ENCODE results near the gene BCAN.

Gene BCAN

GRCh38 chr1:156644146-156644545 lies 2.2 kb downstream of the BCAN start:
- no peaks in the 10 kb centered on the region for H3K9me3 ChIP-seq (ENCODE audit: control insufficient read depth, insufficient read depth, low read length)
- no peaks in the 10 kb centered on the region for H3K36me3 ChIP-seq (ENCODE audit: control insufficient read depth, insufficient read depth, low read length)
- H3K4me1 ChIP-seq (ENCODE audit: control insufficient read depth, insufficient read depth, low read length): peaks cover 17% of the 10 kb centered on the region; the same call in 1 of the 2 replicates
- H3K27ac ChIP-seq (ENCODE audit: low read depth, low read length): no peak overlapping the region
- H3K9ac ChIP-seq (ENCODE audit: low read depth, low read length): no peak overlapping the region
- H3K4me3 ChIP-seq (ENCODE audit: low read depth, low read length): no peak overlapping the region
- H3K27me3 ChIP-seq (ENCODE audit: control insufficient read depth, insufficient read depth, low read length): peaks cover 76% of the 10 kb centered on the region

GRCh38 chr1:156644640-156645039 lies 2.7 kb downstream of the BCAN start:
- Histone ChIP-seq H3K9ac (ENCODE audit: low read depth, low read length) (no peak overlapping the region), H3K27ac (ENCODE audit: low read depth, low read length) (no peak overlapping the region), H3K36me3 (ENCODE audit: control insufficient read depth, insufficient read depth, low read length) (no peaks in the 10 kb centered on the region), H3K9me3 (ENCODE audit: control insufficient read depth, insufficient read depth, low read length) (no peaks in the 10 kb centered on the region), H3K27me3 (ENCODE audit: control insufficient read depth, insufficient read depth, low read length) (peaks cover 71% of the 10 kb centered on the region), H3K4me3 (ENCODE audit: low read depth, low read length) (no peak overlapping the region), H3K4me1 (ENCODE audit: control insufficient read depth, insufficient read depth, low read length) (peaks cover 17% of the 10 kb centered on the region; the same call in 1 of the 2 replicates)

GRCh38 chr1:156645056-156645455 lies 3.1 kb downstream of the BCAN start:
- Histone ChIP-seq H3K4me1 (ENCODE audit: control insufficient read depth, insufficient read depth, low read length) (peaks cover 17% of the 10 kb centered on the region; the same call in 1 of the 2 replicates), H3K27me3 (ENCODE audit: control insufficient read depth, insufficient read depth, low read length) (peaks cover 67% of the 10 kb centered on the region), H3K36me3 (ENCODE audit: control insufficient read depth, insufficient read depth, low read length) (no peaks in the 10 kb centered on the region), H3K27ac (ENCODE audit: low read depth, low read length) (no peak overlapping the region), H3K9me3 (ENCODE audit: control insufficient read depth, insufficient read depth, low read length) (no peaks in the 10 kb centered on the region), H3K4me3 (ENCODE audit: low read depth, low read length) (no peak overlapping the region), H3K9ac (ENCODE audit: low read depth, low read length) (no peak overlapping the region)

GRCh38 chr1:156645666-156646065 lies 3.7 kb downstream of the BCAN start:
- Histone ChIP-seq H3K27me3 (ENCODE audit: control insufficient read depth, insufficient read depth, low read length) (peaks cover 63% of the 10 kb centered on the region), H3K4me3 (ENCODE audit: low read depth, low read length) (no peak overlapping the region), H3K27ac (ENCODE audit: low read depth, low read length) (no peak overlapping the region), H3K9ac (ENCODE audit: low read depth, low read length) (no peak overlapping the region), H3K36me3 (ENCODE audit: control insufficient read depth, insufficient read depth, low read length) (no peaks in the 10 kb centered on the region), H3K9me3 (ENCODE audit: control insufficient read depth, insufficient read depth, low read length) (no peaks in the 10 kb centered on the region), H3K4me1 (ENCODE audit: control insufficient read depth, insufficient read depth, low read length) (peaks cover 17% of the 10 kb centered on the region; the same call in 1 of the 2 replicates)

- Histone ChIP-seq H3K27ac (ENCODE audit: low read depth, low read length) (no peak overlapping the region), H3K4me3 (ENCODE audit: low read depth, low read length) (no peak overlapping the region), H3K9ac (ENCODE audit: low read depth, low read length) (no peak overlapping the region), H3K9me3 (ENCODE audit: control insufficient read depth, insufficient read depth, low read length) (no peaks in the 10 kb centered on the region), H3K27me3 (ENCODE audit: control insufficient read depth, insufficient read depth, low read length) (peaks cover 62% of the 10 kb centered on the region), H3K4me1 (ENCODE audit: control insufficient read depth, insufficient read depth, low read length) (peaks cover 10% of the 10 kb centered on the region; the same call in 1 of the 2 replicates), H3K36me3 (ENCODE audit: control insufficient read depth, insufficient read depth, low read length) (no peaks in the 10 kb centered on the region)
Measured at GRCh38 chr1:156646738-156647211, 4.9 kb downstream of the BCAN start.

- H3K4me1 ChIP-seq (ENCODE audit: control insufficient read depth, insufficient read depth, low read length): peaks cover 10% of the 10 kb centered on the region; the same call in 1 of the 2 replicates
- no peak overlapping the region for H3K27ac ChIP-seq (ENCODE audit: low read depth, low read length)
- no peak overlapping the region for H3K9ac ChIP-seq (ENCODE audit: low read depth, low read length)
- H3K36me3 ChIP-seq (ENCODE audit: control insufficient read depth, insufficient read depth, low read length): no peaks in the 10 kb centered on the region
- H3K27me3 ChIP-seq (ENCODE audit: control insufficient read depth, insufficient read depth, low read length): peaks cover 60% of the 10 kb centered on the region
- no peaks in the 10 kb centered on the region for H3K9me3 ChIP-seq (ENCODE audit: control insufficient read depth, insufficient read depth, low read length)
- H3K4me3 ChIP-seq (ENCODE audit: low read depth, low read length): no peak overlapping the region
Measured at GRCh38 chr1:156647351-156647750, 5.4 kb downstream of the BCAN start.

GRCh38 chr1:156648496-156648895 lies 6.6 kb downstream of the BCAN start:
- Histone ChIP-seq H3K36me3 (ENCODE audit: control insufficient read depth, insufficient read depth, low read length) (no peaks in the 10 kb centered on the region), H3K9me3 (ENCODE audit: control insufficient read depth, insufficient read depth, low read length) (no peaks in the 10 kb centered on the region), H3K27me3 (ENCODE audit: control insufficient read depth, insufficient read depth, low read length) (peaks cover 51% of the 10 kb centered on the region), H3K27ac (ENCODE audit: low read depth, low read length) (no peak overlapping the region), H3K4me3 (ENCODE audit: low read depth, low read length) (no peak overlapping the region), H3K9ac (ENCODE audit: low read depth, low read length) (no peak overlapping the region), H3K4me1 (ENCODE audit: control insufficient read depth, insufficient read depth, low read length) (no peaks in the 10 kb centered on the region)

GRCh38 chr1:156648951-156649350 lies 7.0 kb downstream of the BCAN start:
- H3K4me3 ChIP-seq (ENCODE audit: low read depth, low read length): no peak overlapping the region
- peaks cover 51% of the 10 kb centered on the region for H3K27me3 ChIP-seq (ENCODE audit: control insufficient read depth, insufficient read depth, low read length)
- H3K4me1 ChIP-seq (ENCODE audit: control insufficient read depth, insufficient read depth, low read length): no peaks in the 10 kb centered on the region
- H3K9me3 ChIP-seq (ENCODE audit: control insufficient read depth, insufficient read depth, low read length): no peaks in the 10 kb centered on the region
- no peak overlapping the region for H3K27ac ChIP-seq (ENCODE audit: low read depth, low read length)
- H3K36me3 ChIP-seq (ENCODE audit: control insufficient read depth, insufficient read depth, low read length): no peaks in the 10 kb centered on the region
- no peak overlapping the region for H3K9ac ChIP-seq (ENCODE audit: low read depth, low read length)

- Histone ChIP-seq H3K4me1 (ENCODE audit: control insufficient read depth, insufficient read depth, low read length) (peaks cover 6% of the 10 kb centered on the region; the same call in 1 of the 2 replicates), H3K9ac (ENCODE audit: low read depth, low read length) (no peak overlapping the region), H3K27me3 (ENCODE audit: control insufficient read depth, insufficient read depth, low read length) (peaks cover 60% of the 10 kb centered on the region), H3K9me3 (ENCODE audit: control insufficient read depth, insufficient read depth, low read length) (no peaks in the 10 kb centered on the region), H3K27ac (ENCODE audit: low read depth, low read length) (no peak overlapping the region), H3K36me3 (ENCODE audit: control insufficient read depth, insufficient read depth, low read length) (no peaks in the 10 kb centered on the region), H3K4me3 (ENCODE audit: low read depth, low read length) (no peak overlapping the region)
Measured at GRCh38 chr1:156652131-156652991, 10.4 kb downstream of the BCAN start.

GRCh38 chr1:156652992-156653355 lies 11.1 kb downstream of the BCAN start:
- Histone ChIP-seq H3K27me3 (ENCODE audit: control insufficient read depth, insufficient read depth, low read length) (peaks cover 59% of the 10 kb centered on the region), H3K9me3 (ENCODE audit: control insufficient read depth, insufficient read depth, low read length) (no peaks in the 10 kb centered on the region), H3K27ac (ENCODE audit: low read depth, low read length) (no peak overlapping the region), H3K4me3 (ENCODE audit: low read depth, low read length) (no peak overlapping the region), H3K4me1 (ENCODE audit: control insufficient read depth, insufficient read depth, low read length) (peaks cover 6% of the 10 kb centered on the region; the same call in 1 of the 2 replicates), H3K36me3 (ENCODE audit: control insufficient read depth, insufficient read depth, low read length) (no peaks in the 10 kb centered on the region), H3K9ac (ENCODE audit: low read depth, low read length) (no peak overlapping the region)

GRCh38 chr1:156654700-156655099 lies 12.8 kb downstream of the BCAN start:
- no peaks in the 10 kb centered on the region for H3K9me3 ChIP-seq (ENCODE audit: control insufficient read depth, insufficient read depth, low read length)
- H3K9ac ChIP-seq (ENCODE audit: low read depth, low read length): no peak overlapping the region
- peaks cover 10% of the 10 kb centered on the region; the same call in 1 of the 2 replicates for H3K4me1 ChIP-seq (ENCODE audit: control insufficient read depth, insufficient read depth, low read length)
- H3K27ac ChIP-seq (ENCODE audit: low read depth, low read length): no peak overlapping the region
- H3K4me3 ChIP-seq (ENCODE audit: low read depth, low read length): no peak overlapping the region
- peaks cover 66% of the 10 kb centered on the region for H3K27me3 ChIP-seq (ENCODE audit: control insufficient read depth, insufficient read depth, low read length)
- H3K36me3 ChIP-seq (ENCODE audit: control insufficient read depth, insufficient read depth, low read length): no peaks in the 10 kb centered on the region

Data from HUES48 (cell line).